Esophagus (tissue), 2 donors: Measurements from ENCODE around the gene PPARG. TPM values are rescaled to one million over a fixed set of nuclear protein-coding genes. Genes with fewer than 3 reads are reported as not detected.

Experiments
- H3K27ac ChIP-seq, 2 donors: one replicate each; pipeline ENCODE4 v1.5.1; 2013; ENCODE audit warnings: low read depth in 2 of 2, mild to moderate bottlenecking in 2 of 2, inconsistent platforms in 1 of 2, low read length in 1 of 2, moderate library complexity in 1 of 2
- H3K27me3 ChIP-seq, 2 donors: one replicate each; pipeline ENCODE4 v1.6.1; 2013; ENCODE audit warnings: low read length in 2 of 2, control low read depth in 1 of 2, mild to moderate bottlenecking in 1 of 2; ENCODE audit not compliant: insufficient read depth in 2 of 2, control insufficient read depth in 1 of 2
- H3K36me3 ChIP-seq, 2 donors: one replicate each; pipeline ENCODE4 v1.6.1; 2013; ENCODE audit warnings: low read length in 1 of 2; ENCODE audit not compliant: control insufficient read depth in 2 of 2, insufficient read depth in 2 of 2
- H3K4me1 ChIP-seq, 2 donors: one replicate each; pipeline ENCODE4 v1.6.1; 2013; ENCODE audit warnings: low read length in 1 of 2; ENCODE audit not compliant: control insufficient read depth in 2 of 2, insufficient read depth in 2 of 2
- H3K4me3 ChIP-seq, 2 donors: one replicate each; pipeline ENCODE4 v1.5.1; 2013; ENCODE audit warnings: low read length in 2 of 2, mild to moderate bottlenecking in 2 of 2, low read depth in 1 of 2, moderate library complexity in 1 of 2
- H3K9me3 ChIP-seq, 2 donors: one replicate each; pipeline ENCODE4 v1.6.1; 2013; ENCODE audit warnings: mild to moderate bottlenecking in 2 of 2, low read depth in 1 of 2, low read length in 1 of 2, moderate library complexity in 1 of 2; ENCODE audit not compliant: control insufficient read depth in 2 of 2, insufficient read depth in 1 of 2
- WGBS, 2 donors: extraction: QIAGEN DNeasy Blood & Tissue Kit; methylation state at CpG; one replicate each; pipeline ENCODE4 v1.1.7; 2013; 5-methylcytosine and 5-hydroxymethylcytosine counted together
- polyA plus RNA-seq, 2 donors: library from polyadenylated mRNA; stranded (reverse); fragments of 200-250 nt; gene quantifications; one replicate each; pipeline ENCODE4 v1.2.3, GENCODE V29; 2013
- donor health status: healthy with polysubstance abuse.
- donor health status: Bipolar disorder and iron deficiency.

Gene PPARG
- polyA plus RNA-seq, 2 donors = 2.6 to 3.4 TPM

DNA sequence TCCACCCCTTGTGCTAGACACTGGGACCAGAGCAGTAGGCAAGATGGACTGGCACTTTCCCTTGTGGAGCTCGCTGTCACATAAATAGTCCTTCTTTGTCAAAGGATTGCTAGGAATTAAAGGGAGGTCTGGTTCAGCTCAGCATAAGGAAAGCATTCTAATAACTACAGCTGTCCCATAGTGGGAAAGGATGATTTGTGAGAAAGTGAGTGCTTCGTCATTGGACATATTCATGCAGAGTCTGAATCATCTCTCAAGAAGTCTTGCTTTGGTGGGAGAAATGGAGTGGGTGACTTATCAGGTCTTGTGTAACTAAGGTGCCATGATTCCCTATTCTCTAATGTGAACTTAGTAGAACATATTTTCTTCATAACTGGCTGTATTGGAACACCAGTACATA, 14.7 kb downstream of the PPARG start:
- no peaks in the 10 kb centered on the region for H3K36me3 ChIP-seq
- H3K4me3 ChIP-seq = no peak overlapping the region
- peaks cover 0 to 2% of the 10 kb centered on the region in 2 donors for H3K4me1 ChIP-seq
- no peak overlapping the region for H3K27ac ChIP-seq
- no peaks in the 10 kb centered on the region for H3K27me3 ChIP-seq
- 87 to 89% methylated on average over 2 of the region's 2 CpGs for WGBS, 2 donors
- H3K9me3 ChIP-seq = no peaks in the 10 kb centered on the region

DNA sequence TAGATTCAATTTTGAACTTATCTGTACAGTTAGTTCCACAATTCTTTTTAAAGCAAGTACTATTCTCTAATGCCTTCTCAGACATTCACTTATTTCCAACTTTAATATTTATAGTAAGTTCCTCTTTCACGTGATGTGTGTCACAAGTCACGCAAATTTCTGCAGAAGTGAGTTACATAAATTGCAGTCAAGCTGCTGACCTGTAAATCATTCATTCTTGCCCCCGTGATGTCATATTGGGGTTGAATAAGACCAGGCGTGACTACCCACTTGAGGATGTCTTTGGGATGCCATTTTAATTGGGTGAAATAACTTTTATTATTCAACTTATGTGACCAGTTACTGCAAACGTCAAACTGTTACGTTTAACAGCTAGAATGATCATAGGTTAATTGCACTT, 15.1 kb downstream of the PPARG start:
- Histone ChIP-seq H3K27ac (no peak overlapping the region), H3K4me3 (no peak overlapping the region)
- WGBS, 2 donors = 79 to 85% methylated on average over 6 of the region's 6 CpGs

GRCh38 chr3:12307136-12307535, 18.3 kb downstream of the PPARG start:
- 76 to 84% methylated on average over 2 of the region's 2 CpGs for WGBS, 2 donors

More for the DNA sequence above, 15.1 kb downstream of the PPARG start:
- Histone ChIP-seq H3K27me3 (no peaks in the 10 kb centered on the region), H3K36me3 (no peaks in the 10 kb centered on the region), H3K4me1 (peaks cover 0 to 2% of the 10 kb centered on the region in 2 donors), H3K9me3 (no peaks in the 10 kb centered on the region)

GRCh38 chr3:12308517-12308916, 19.6 kb downstream of the PPARG start:
- H3K4me1 ChIP-seq = no peaks in the 10 kb centered on the region
- H3K27ac ChIP-seq = no peak overlapping the region
- H3K9me3 ChIP-seq = no peaks in the 10 kb centered on the region
- no peaks in the 10 kb centered on the region for H3K36me3 ChIP-seq
- H3K27me3 ChIP-seq = no peaks in the 10 kb centered on the region
- no peak overlapping the region for H3K4me3 ChIP-seq

More at GRCh38 chr3:12307136-12307535, 18.3 kb downstream of the PPARG start:
- no peaks in the 10 kb centered on the region for H3K9me3 ChIP-seq
- no peaks in the 10 kb centered on the region for H3K36me3 ChIP-seq
- H3K27me3 ChIP-seq = no peaks in the 10 kb centered on the region
- no peak overlapping the region for H3K4me3 ChIP-seq
- H3K27ac ChIP-seq = no peak overlapping the region
- no peaks in the 10 kb centered on the region for H3K4me1 ChIP-seq

DNA sequence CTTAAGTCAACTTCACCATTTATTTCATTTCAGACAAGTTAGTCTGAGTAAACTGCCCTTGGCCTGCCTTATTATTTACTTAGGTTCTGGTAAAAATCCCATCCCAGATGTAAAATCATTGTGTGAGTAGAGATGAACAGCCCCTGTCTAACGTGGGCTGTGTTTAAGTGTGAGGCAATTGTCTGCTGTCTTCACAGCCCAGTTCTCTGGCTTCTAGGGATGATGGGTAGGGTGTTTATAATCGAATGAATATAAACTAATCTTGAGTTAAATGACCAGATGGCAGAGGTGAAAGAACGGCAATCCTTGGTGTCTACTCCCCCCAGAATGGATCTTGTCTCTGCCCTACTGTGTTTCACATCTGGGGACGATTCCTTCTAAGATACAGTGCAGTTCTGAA, 20.8 kb downstream of the PPARG start:
- Histone ChIP-seq H3K9me3 (no peaks in the 10 kb centered on the region), H3K36me3 (no peaks in the 10 kb centered on the region), H3K4me1 (no peaks in the 10 kb centered on the region), H3K27ac (no peak overlapping the region), H3K4me3 (no peak overlapping the region), H3K27me3 (no peaks in the 10 kb centered on the region)
- WGBS, 2 donors = 63 to 70% methylated on average over 4 of the region's 4 CpGs

- no peak overlapping the region for H3K4me3 ChIP-seq
- H3K27me3 ChIP-seq = no peaks in the 10 kb centered on the region
- H3K4me1 ChIP-seq = no peaks in the 10 kb centered on the region
- H3K36me3 ChIP-seq = no peaks in the 10 kb centered on the region
- WGBS, 2 donors = 95% methylated on average over 1 of the region's 1 CpG
- no peaks in the 10 kb centered on the region for H3K9me3 ChIP-seq
- H3K27ac ChIP-seq = no peak overlapping the region
These were observed 23.1 kb downstream of the PPARG start for GRCh38 chr3:12312010-12312409.

GRCh38 chr3:12313519-12313918, 24.6 kb downstream of the PPARG start:
- Histone ChIP-seq H3K9me3 (no peaks in the 10 kb centered on the region), H3K36me3 (no peaks in the 10 kb centered on the region), H3K4me3 (no peak overlapping the region), H3K27ac (no peak overlapping the region), H3K4me1 (no peaks in the 10 kb centered on the region), H3K27me3 (no peaks in the 10 kb centered on the region)
- 83 to 89% methylated on average over 2 of the region's 2 CpGs for WGBS, 2 donors

- Histone ChIP-seq H3K27me3 (no peaks in the 10 kb centered on the region), H3K36me3 (no peaks in the 10 kb centered on the region), H3K27ac (no peak overlapping the region), H3K4me1 (no peaks in the 10 kb centered on the region), H3K9me3 (no peaks in the 10 kb centered on the region), H3K4me3 (no peak overlapping the region)
- WGBS, 2 donors = 82 to 89% methylated on average over 4 of the region's 4 CpGs
These were observed 27.4 kb downstream of the PPARG start for GRCh38 chr3:12316253-12316652.

DNA sequence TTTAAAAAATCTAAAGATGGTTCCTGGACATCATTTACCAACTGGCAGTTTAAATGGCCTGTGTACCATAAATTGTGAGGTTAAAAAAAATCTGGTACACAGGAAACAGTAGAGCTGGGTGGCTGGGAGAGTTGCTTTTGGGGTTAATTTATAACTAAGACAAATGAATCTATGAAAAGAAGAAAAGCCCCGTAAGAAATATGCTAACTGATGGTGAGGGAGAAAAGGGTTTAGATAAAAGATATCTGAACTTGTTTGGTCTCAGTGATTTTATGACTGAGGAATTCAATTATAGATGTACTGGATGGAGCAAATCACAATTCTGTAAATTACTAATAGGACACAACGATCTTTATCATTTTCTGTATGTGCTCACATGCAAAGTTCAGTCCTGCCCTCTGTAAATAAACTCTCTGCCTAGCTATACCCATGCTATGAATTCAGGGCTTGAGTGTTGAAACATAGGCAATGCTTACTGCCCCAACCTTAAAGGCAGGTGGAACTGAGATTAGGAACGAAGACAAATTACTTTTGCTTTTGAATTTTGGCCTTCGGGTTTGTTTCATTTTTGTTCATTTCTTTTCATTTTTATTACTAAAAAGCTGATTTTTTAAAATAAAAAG, 28.0 kb downstream of the PPARG start:
- Histone ChIP-seq H3K4me3 (no peak overlapping the region), H3K4me1 (no peaks in the 10 kb centered on the region), H3K36me3 (no peaks in the 10 kb centered on the region), H3K9me3 (no peaks in the 10 kb centered on the region), H3K27me3 (no peaks in the 10 kb centered on the region), H3K27ac (no peak overlapping the region)
- 62 to 70% methylated on average over 4 of the region's 4 CpGs for WGBS, 2 donors

DNA sequence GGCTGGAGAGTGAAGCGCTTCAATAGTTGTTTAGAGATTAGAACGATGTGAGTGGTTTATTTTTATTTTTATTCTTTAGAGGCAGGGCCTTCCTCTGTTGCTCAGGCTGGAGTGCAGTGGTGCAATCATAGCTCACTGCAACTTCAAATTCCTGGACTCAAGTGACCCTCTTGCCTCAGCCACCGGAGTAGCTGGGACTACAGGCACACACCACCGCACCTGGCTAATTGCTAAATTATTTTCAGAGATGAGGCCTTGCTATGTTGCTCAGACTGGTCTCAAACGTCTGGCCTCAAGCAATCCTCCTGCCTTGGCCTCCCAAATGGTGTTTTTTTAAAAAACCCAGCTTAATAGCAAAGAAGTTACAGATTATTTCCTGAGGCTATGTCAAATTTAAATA, 29.0 kb downstream of the PPARG start:
- H3K4me1 ChIP-seq = no peaks in the 10 kb centered on the region
- WGBS, 2 donors = 80 to 89% methylated on average over 5 of the region's 5 CpGs
- no peak overlapping the region for H3K27ac ChIP-seq
- H3K36me3 ChIP-seq = no peaks in the 10 kb centered on the region
- H3K27me3 ChIP-seq = no peaks in the 10 kb centered on the region
- H3K9me3 ChIP-seq = no peaks in the 10 kb centered on the region
- no peak overlapping the region for H3K4me3 ChIP-seq
